ENCODE data around the gene LACTBL1. TPM values are rescaled to one million over a fixed set of nuclear protein-coding genes. Genes with fewer than 3 reads are reported as not detected.

The LACTBL1 gene
- total and polyA plus RNA-seq, 2 of the 8 experiments (the other 6 are each of a cell fraction or from before 2014, with no cell fraction given), result not detected

DNA sequence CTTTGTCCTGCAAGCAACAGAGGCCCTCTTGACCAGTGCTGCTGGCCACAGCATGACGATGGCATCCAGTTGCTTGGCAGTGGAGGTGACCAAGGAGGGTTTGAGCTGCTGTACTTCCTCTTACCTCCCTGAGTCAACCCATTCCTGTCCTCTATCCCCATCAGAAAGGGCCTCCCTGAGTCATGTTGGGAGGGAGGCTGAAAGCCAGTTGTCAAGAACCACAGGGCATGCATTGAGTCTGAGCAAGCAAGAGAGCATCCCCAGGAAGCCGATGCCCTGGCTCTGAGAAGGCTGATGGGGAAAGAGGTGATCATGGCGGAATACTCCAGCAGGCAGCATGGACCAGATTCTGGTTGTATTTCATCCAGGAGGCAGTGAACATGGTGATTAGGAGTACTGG lies 69.6 kb downstream of the LACTBL1 start:
- no peak for TF ChIP-seq ASH2L (IDR thresholded peaks at IDR 0.05; ENCODE audit: low read length)
- no peak for TF ChIP-seq POU5F1 (IDR thresholded peaks at IDR 0.05; ENCODE audit: low read depth, low read length)
- H3K27ac ChIP-seq (ENCODE audit: low read depth, low read length), result no peak overlapping the region
- no peaks in the 10 kb centered on the region for H3K79me1 ChIP-seq (ENCODE audit: low read depth, low read length)
- H3K9ac ChIP-seq (replicated peaks in 1 of 4; ENCODE audit: extremely low read depth in 1 of 4, low read depth in 3 of 4, low read length in 3 of 4), result no peak overlapping the region
- H4K5ac ChIP-seq (ENCODE audit: insufficient read length, low read depth, low read length), result no peak overlapping the region
- H4K20me1 ChIP-seq (replicated peaks in 1 of 2; ENCODE audit: control insufficient read depth in 1 of 2, insufficient read depth in 2 of 2, low read length in 2 of 2), result no peaks in the 10 kb centered on the region
- no peak overlapping the region for H2BK15ac ChIP-seq (ENCODE audit: low read length)
- H3K36me3 ChIP-seq (ENCODE audit: control insufficient read depth in 2 of 4, insufficient read depth in 4 of 4, low read length in 3 of 4), result no peaks in the 10 kb centered on the region
- H3K14ac ChIP-seq (ENCODE audit: insufficient read length), result no peak overlapping the region
- no peak overlapping the region for H2AFZ ChIP-seq (ENCODE audit: low read length)
- no peaks in the 10 kb centered on the region for H3K23me2 ChIP-seq (ENCODE audit: low read depth, low read length)
- no peaks in the 10 kb centered on the region for H3K79me2 ChIP-seq (ENCODE audit: control insufficient read depth in 1 of 2, insufficient read depth in 2 of 2, low read length in 2 of 2)
- no peak overlapping the region for H2BK5ac ChIP-seq (ENCODE audit: low read depth, low read length)
- no peak overlapping the region for H2BK120ac ChIP-seq (replicated peaks; ENCODE audit: low read depth, low read length)
- no peak overlapping the region for H4K8ac ChIP-seq (ENCODE audit: extremely low read depth, insufficient read depth, low read length)
- H3K56ac ChIP-seq (replicated peaks; ENCODE audit: insufficient read length, low read depth, low read length), result no peak overlapping the region
- WGBS, 2 experiments (ENCODE audit: extremely low coverage in 1 of 2, insufficient coverage in 1 of 2, insufficient read length in 1 of 2, insufficient replicate concordance in 2 of 2, low coverage in 1 of 2, low lambda C conversion rate in 2 of 2, missing lambda C conversion rate in 1 of 2), result 90% methylated on average over 3 of the region's 3 CpGs; no CpG with 5 or more reads in 1 of the 2 experiments
- POLR2A ChIA-PET (ENCODE audit: partially characterized antibody), result no interaction called here
- DNase-seq (ENCODE audit: low read depth in 1 of 2, low spot score in 2 of 2), result no peak
- H4K91ac ChIP-seq (replicated peaks; ENCODE audit: insufficient read length, low read length), result no peak overlapping the region
- no peak overlapping the region for H3K23ac ChIP-seq (ENCODE audit: insufficient read length)
- H3K4ac ChIP-seq (replicated peaks; ENCODE audit: insufficient read length, low read depth, low read length), result no peak overlapping the region
- no peak overlapping the region for H3K18ac ChIP-seq (ENCODE audit: extremely low read depth, low read length)
- CTCF ChIA-PET (ENCODE audit: partially characterized antibody), result interaction anchor here (1.4 to 1.8 kb wide), 3 partner anchors 41 to 248 kb away, joined by 4 to 6 read pairs (median 6); no protein-coding TSS in a partner anchor
- H2BK12ac ChIP-seq (ENCODE audit: low read depth, low read length), result no peak overlapping the region
- no peaks in the 10 kb centered on the region for H3K9me3 ChIP-seq (ENCODE audit: insufficient read depth in 2 of 2, low read depth in 1 of 2, low read length in 1 of 2)
- no peak overlapping the region for H2BK20ac ChIP-seq (ENCODE audit: low read length)
- no peaks in the 10 kb centered on the region for H3K4me1 ChIP-seq (replicated peaks in 1 of 4; ENCODE audit: control insufficient read depth in 3 of 4, insufficient read depth in 4 of 4, low read length in 3 of 4)
- H3K4me2 ChIP-seq (ENCODE audit: insufficient read depth in 1 of 2, low read depth in 2 of 2, low read length in 2 of 2), result no peak overlapping the region
- no peaks in the 10 kb centered on the region for H3K27me3 ChIP-seq (replicated peaks in 1 of 4; ENCODE audit: control insufficient read depth in 3 of 4, extremely low read depth in 1 of 4, insufficient read depth in 3 of 4, low read length in 3 of 4)
- no peak overlapping the region for H3K4me3 ChIP-seq (ENCODE audit: extremely low read depth in 1 of 4, insufficient read depth in 2 of 4, low read depth in 3 of 4, low read length in 4 of 4)
- FAIRE-seq, result no peak
- no peak overlapping the region for H2AK5ac ChIP-seq (ENCODE audit: low read depth, low read length)

Other genes with a start within 250 kb of the LACTBL1 start
- not detected in 2 replicates for gene TEX46, start 43.0 kb upstream of the LACTBL1 start, total RNA-seq (2021; fragmentation: NEBNext Ultra II Directional; extraction: Animal tissue kit (Norgen Biotek cat#: 25700))
- not detected in 2 replicates for gene TEX46, start 43.0 kb upstream of the LACTBL1 start, polyA plus RNA-seq (2011; rRNA removed)
- gene KDM1A, start 46.6 kb upstream of the LACTBL1 start, total RNA-seq (2021; fragmentation: NEBNext Ultra II Directional; extraction: Animal tissue kit (Norgen Biotek cat#: 25700)), result 273 and 275 TPM in 2 replicates
- 175 and 216 TPM in 2 replicates for gene KDM1A, start 46.6 kb upstream of the LACTBL1 start, polyA plus RNA-seq (2011; rRNA removed)
- 59.9 and 60.5 TPM in 2 replicates for gene LUZP1, start 196.0 kb upstream of the LACTBL1 start, total RNA-seq (2021; fragmentation: NEBNext Ultra II Directional; extraction: Animal tissue kit (Norgen Biotek cat#: 25700))
- gene LUZP1, start 196.0 kb upstream of the LACTBL1 start, polyA plus RNA-seq (2011; rRNA removed), result 12.2 and 14.0 TPM in 2 replicates
- gene HTR1D, start 244.6 kb upstream of the LACTBL1 start, total RNA-seq (2021; fragmentation: NEBNext Ultra II Directional; extraction: Animal tissue kit (Norgen Biotek cat#: 25700)), result 11.5 and 13.0 TPM in 2 replicates
- 8.8 and 11.5 TPM in 2 replicates for gene HTR1D, start 244.6 kb upstream of the LACTBL1 start, polyA plus RNA-seq (2011; rRNA removed)

All from H1 (cell line).